ENCODE measurements around the gene LMF1. TPM values are rescaled to one million over a fixed set of nuclear protein-coding genes. Genes with fewer than 3 reads are reported as not detected.
"Not testable (repeated sequence)": the region's sequence is repeated elsewhere in the genome, so short reads cannot be mapped to it uniquely, and the experiment has no call there.

Gene LMF1
- polyA plus RNA-seq, 1 donor = 13.9 TPM

GRCh38 chr16:866252-866896 is 104.4 kb downstream of the LMF1 start:
- DNase-seq = no peak

- no peak for DNase-seq
Observed at GRCh38 chr16:865026-865425, 105.8 kb downstream of the LMF1 start.

GRCh38 chr16:861446-861845 is 109.3 kb downstream of the LMF1 start:
- DNase-seq = no peak

GRCh38 chr16:860891-861290 is 109.9 kb downstream of the LMF1 start:
- DNase-seq = no peak

- not testable (repeated sequence) for DNase-seq
Observed at GRCh38 chr16:858971-859370, 111.8 kb downstream of the LMF1 start.

GRCh38 chr16:858441-858840 is 112.3 kb downstream of the LMF1 start:
- DNase-seq = not testable (repeated sequence)

- DNase-seq = no peak
Observed at GRCh38 chr16:856811-857210, 114.0 kb downstream of the LMF1 start.

- no peak for DNase-seq
Observed at GRCh38 chr16:856101-856500, 114.7 kb downstream of the LMF1 start.

- no peak for DNase-seq
Observed at GRCh38 chr16:855471-855870, 115.3 kb downstream of the LMF1 start.

GRCh38 chr16:854808-855410 is 115.9 kb downstream of the LMF1 start:
- DNase-seq = no peak

- no peak for DNase-seq
Observed at GRCh38 chr16:853981-854807, 116.6 kb downstream of the LMF1 start.

- no peak for DNase-seq
Observed at GRCh38 chr16:853306-853705, 117.5 kb downstream of the LMF1 start.

- no peak for DNase-seq
Observed at GRCh38 chr16:852451-853185, 118.2 kb downstream of the LMF1 start.

GRCh38 chr16:851871-852270 is 118.9 kb downstream of the LMF1 start:
- no peak for DNase-seq

GRCh38 chr16:851209-851810 is 119.5 kb downstream of the LMF1 start:
- DNase-seq = no peak

GRCh38 chr16:850668-851067 is 120.1 kb downstream of the LMF1 start:
- DNase-seq = no peak

- no peak for DNase-seq
Observed at GRCh38 chr16:848510-849253, 122.1 kb downstream of the LMF1 start.

- no peak for DNase-seq
Observed at GRCh38 chr16:847681-848445, 122.9 kb downstream of the LMF1 start.

GRCh38 chr16:847151-847550 is 123.6 kb downstream of the LMF1 start:
- DNase-seq = no peak

GRCh38 chr16:845351-845745 is 125.4 kb downstream of the LMF1 start:
- no peak for DNase-seq

Data from hindlimb muscle (tissue), 1 donor.